Measurements from ENCODE around the gene COL20A1.

Gene COL20A1

GRCh38 chr20:63278661-63279060 lies 14.3 kb upstream of the COL20A1 start:
- no peak for DNase-seq

GRCh38 chr20:63279931-63280330 lies 13.1 kb upstream of the COL20A1 start:
- DNase-seq: no peak

GRCh38 chr20:63280371-63280770 lies 12.6 kb upstream of the COL20A1 start:
- no peak for DNase-seq

DNA sequence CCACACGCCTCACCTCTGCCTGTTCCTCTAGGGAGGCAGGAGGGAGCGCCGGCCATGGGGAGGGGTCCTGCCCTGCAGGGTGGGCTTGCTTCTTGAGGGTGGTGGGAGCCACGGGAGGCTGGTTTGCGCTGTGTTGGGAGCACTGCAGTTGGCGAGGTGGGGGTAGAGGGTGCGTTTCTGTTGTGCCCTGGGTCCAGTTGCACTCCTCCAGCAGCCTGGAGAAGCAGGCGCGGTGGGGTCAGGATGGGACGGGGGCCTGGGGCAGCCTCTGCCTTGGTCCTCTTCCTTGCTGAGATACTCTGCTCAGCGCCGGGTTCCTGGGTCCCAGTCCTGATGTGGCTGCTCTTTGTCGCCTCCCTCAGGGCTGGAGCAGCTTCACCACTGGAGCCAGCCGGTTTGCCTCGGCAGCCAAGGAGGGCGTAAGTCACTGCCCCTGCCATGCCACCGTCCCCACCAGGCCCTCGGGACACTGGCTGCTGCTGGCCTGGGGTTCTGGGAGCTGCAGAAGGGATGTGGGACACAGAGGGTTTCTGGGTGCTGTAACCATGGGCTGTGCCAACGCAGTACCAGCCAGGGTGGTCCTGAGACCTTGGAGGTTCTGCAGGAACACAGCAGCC lies 11.9 kb upstream of the COL20A1 start:
- DNase-seq: peak; percentile 41

- no peak for DNase-seq
These were observed 11.0 kb upstream of the COL20A1 start for GRCh38 chr20:63281742-63282665.

DNA sequence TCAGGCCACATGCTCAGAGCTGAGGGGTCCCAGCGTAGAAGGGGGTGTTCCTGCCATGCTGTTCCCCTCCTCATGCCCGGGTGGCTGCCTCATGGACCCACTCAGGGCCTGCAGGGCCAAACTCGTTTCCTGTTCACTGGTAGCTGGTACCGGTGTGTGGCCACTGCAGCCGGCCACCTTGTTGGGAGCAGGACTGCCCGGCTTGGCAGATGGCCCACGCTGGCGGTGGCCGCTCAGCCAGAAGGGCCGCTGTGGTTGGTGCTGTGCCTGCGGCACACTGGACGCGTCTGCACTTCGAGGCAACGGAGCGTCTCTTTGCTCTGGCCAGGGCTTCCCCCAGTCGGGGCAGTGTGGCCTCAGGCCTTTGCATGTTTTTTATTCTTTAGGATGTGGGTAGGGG lies 10.0 kb upstream of the COL20A1 start:
- no peak for DNase-seq

DNA sequence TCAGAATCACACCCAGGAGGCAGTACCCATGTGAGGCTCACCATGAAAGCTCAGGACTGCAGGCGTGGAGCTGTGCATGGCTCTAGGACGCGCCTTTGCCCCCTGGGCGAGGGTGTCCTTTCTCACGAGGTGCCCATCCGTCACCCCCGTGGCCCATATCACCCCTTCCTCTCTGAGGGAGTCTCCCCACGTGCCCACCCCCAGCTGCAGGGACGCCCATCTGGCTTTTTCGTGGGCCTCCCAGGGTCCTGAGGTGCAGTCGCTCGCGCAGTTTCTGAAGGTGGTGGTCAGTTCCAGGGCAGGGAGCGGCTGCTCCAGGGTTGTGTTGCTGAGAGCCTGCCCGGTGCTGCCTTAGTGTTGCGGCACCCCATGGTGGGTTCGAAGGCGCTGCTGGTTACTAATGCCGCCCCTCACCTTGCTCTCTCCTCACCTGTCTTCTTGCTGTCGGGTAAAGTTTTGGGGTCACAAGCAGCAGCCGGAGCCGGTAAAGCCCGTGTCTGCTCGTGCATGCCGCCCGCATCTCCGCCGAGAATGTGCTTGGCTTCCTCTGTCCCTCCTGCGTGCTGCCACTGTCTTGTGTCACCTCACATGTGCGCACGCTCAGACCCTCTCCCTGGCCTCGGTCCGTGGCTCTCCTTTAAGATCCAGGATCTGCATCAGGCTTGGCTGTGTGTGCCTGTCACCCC lies 9.4 kb upstream of the COL20A1 start:
- DNase-seq: no peak

GRCh38 chr20:63284083-63284440 lies 8.9 kb upstream of the COL20A1 start:
- no peak for DNase-seq

DNA sequence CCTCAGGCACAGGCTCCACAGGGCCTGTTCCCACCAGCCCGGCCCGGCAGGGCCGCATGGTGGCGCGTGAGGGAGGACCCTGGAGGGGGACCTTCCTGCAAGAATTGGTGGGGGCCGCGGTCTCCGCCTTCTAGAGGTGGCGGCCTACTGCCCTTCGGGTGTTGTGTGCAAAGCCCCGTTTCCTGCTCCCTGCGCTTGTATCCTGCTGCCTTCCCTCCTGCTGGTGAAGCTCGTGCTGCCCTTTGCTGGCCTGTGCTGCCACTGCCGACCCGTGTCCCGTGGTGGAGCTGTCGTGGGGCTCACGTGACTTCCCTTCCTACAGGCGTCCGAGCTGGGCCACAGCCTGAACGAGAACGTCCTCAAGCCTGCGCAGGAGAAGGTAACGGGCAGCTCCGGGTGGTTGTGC lies 8.4 kb upstream of the COL20A1 start:
- DNase-seq: no peak

- no peak for DNase-seq
These were observed 7.9 kb upstream of the COL20A1 start for GRCh38 chr20:63284981-63285524.

GRCh38 chr20:63285636-63286615 lies 7.1 kb upstream of the COL20A1 start:
- DNase-seq: no peak

GRCh38 chr20:63286781-63287696 lies 5.9 kb upstream of the COL20A1 start:
- DNase-seq: no peak

GRCh38 chr20:63287697-63288580 lies 5.0 kb upstream of the COL20A1 start:
- no peak for DNase-seq

DNA sequence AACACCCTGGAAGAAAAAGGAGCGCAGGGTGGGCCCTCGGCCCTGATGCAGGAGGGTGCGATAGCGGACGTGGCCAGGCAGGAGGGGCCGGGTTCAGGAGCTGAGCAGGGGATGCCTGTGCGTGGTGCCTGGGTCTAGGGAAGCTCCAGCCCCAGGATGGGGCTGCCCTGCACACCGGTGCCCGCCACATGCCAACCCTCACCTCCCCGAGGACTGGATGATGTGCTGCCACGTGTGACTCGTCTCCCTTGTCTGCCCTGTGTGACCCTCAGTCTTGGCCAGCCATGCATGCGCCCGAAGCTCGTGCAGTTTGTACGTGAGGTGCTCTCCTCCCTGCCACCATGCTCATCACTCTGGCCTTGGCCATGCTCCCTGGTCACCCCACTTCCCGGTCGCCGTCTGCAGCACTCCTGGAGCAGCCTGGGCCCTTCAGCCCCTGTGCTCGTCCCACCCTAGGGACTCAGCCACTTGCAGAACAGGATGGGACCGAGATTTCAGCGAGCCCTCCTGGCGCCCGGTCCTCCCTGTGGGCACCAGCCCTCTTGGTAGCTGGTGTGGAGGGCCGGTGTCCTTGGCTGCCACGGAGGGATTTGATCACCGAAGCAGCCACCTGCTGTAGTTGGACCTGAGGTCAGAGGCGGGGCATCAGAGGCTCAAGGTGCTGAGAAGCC lies 4.3 kb upstream of the COL20A1 start:
- no peak for DNase-seq

GRCh38 chr20:63289311-63290135 lies 3.5 kb upstream of the COL20A1 start:
- no peak for DNase-seq

- DNase-seq: no peak
These were observed 2.8 kb upstream of the COL20A1 start for GRCh38 chr20:63290136-63290676.

GRCh38 chr20:63290677-63291472 lies 2.1 kb upstream of the COL20A1 start:
- peak; percentile 64 for DNase-seq
